OCI-LY7 (cell line): Measurements from ENCODE around the gene KRTAP10-5. TPM values are rescaled to one million over a fixed set of nuclear protein-coding genes. Genes with fewer than 3 reads are reported as not detected.

Experiments used
- BruUV-seq: library from RNA; stranded (reverse); fragments of 400-500 nt; replicated peaks from 2 replicates; lab custom pipeline; 2021; lab: Mats Ljungman, UMichigan
- CTCF ChIA-PET: fragments of 300-600 bp; sonication (Branson Sonifier 250); formaldehyde crosslinking; loops from one replicate; lab custom pipeline; 2022; ENCODE audit warnings: antibody characterized with exemption; ENCODE audit not compliant: unreplicated experiment; lab: Charles Lee
- POLR2A ChIA-PET: fragments of 300-600 bp; sonication (Branson Sonifier 250); formaldehyde crosslinking; loops from one replicate; lab custom pipeline; 2022; ENCODE audit warnings: antibody characterized with exemption; lab: Charles Lee
- DNase-seq: peaks from one replicate; pipeline ENCODE4 v3.0.0-alpha.2; 2015; ENCODE audit warnings: low spot score
- H2AFZ ChIP-seq: fragments of 200-600 bp; sonication (generic), shearing (Covaris generic); 2 replicates; pipeline ENCODE4 v1.6.1; 2014; ENCODE audit warnings: mild to moderate bottlenecking, antibody characterized with exemption, low read length, moderate library complexity
- H3K27ac ChIP-seq: fragments of 200-600 bp; sonication (generic); 2 replicates; pipeline ENCODE4 v1.5.1; 2014; ENCODE audit warnings: mixed run types, low read depth, mild to moderate bottlenecking, moderate library complexity, low read length, inconsistent platforms; ENCODE audit not compliant: poor library complexity, severe bottlenecking
- H3K36me3 ChIP-seq: fragments of 200-600 bp; sonication (generic); 2 replicates; pipeline ENCODE4 v1.6.1; 2014; ENCODE audit warnings: mild to moderate bottlenecking, antibody characterized with exemption, low read length, moderate library complexity, mixed read lengths; ENCODE audit not compliant: insufficient read depth
- H3K4me1 ChIP-seq: fragments of 200-600 bp; sonication (generic); 2 replicates; pipeline ENCODE4 v1.5.1; 2014; ENCODE audit warnings: mild to moderate bottlenecking, low read length; ENCODE audit not compliant: insufficient read depth, poor library complexity, severe bottlenecking
- H3K4me2 ChIP-seq: fragments of 200-600 bp; sonication (generic); 2 replicates; pipeline ENCODE4 v1.6.1; 2014; ENCODE audit warnings: mild to moderate bottlenecking, low read length
- H3K4me3 ChIP-seq: fragments of 200-600 bp; sonication (generic); 2 replicates; pipeline ENCODE4 v1.5.1; 2014; ENCODE audit warnings: mild to moderate bottlenecking, low read depth, low read length; ENCODE audit not compliant: poor library complexity, severe bottlenecking
- H3K79me2 ChIP-seq: fragments of 200-600 bp; sonication (generic); 2 replicates; pipeline ENCODE4 v1.6.1; 2016; ENCODE audit warnings: low read depth, mild to moderate bottlenecking, low read length, moderate library complexity, mixed read lengths; ENCODE audit not compliant: insufficient read depth
- H3K9me2 ChIP-seq: fragments of 200-600 bp; sonication (generic); 2 replicates; pipeline ENCODE4 v1.6.1; 2016; ENCODE audit warnings: mild to moderate bottlenecking, low read length, mixed read lengths; ENCODE audit not compliant: insufficient read depth
- H3K9me3 ChIP-seq: fragments of 200-600 bp; sonication (generic); 2 replicates; pipeline ENCODE4 v1.6.1; 2014; ENCODE audit warnings: mild to moderate bottlenecking, mixed run types, low read length, mixed read lengths
- H4K20me1 ChIP-seq: fragments of 200-600 bp; sonication (generic); 2 replicates; pipeline ENCODE4 v1.6.1; 2014; ENCODE audit warnings: mild to moderate bottlenecking, antibody characterized with exemption, low read length, moderate library complexity, mixed read lengths; ENCODE audit not compliant: insufficient read depth
- CTCF ChIP-seq: fragments of 200-600 bp; sonication (generic); conservative IDR thresholded peaks from 2 replicates; pipeline ENCODE4 v1.5.1; 2014; ENCODE audit warnings: mild to moderate bottlenecking, antibody characterized with exemption, low read length, moderate library complexity, mixed read lengths
- EZH2phosphoT487 ChIP-seq: fragments of 200-600 bp; sonication (generic); IDR thresholded peaks from 2 replicates; pipeline ENCODE4 v1.6.1; 2018; ENCODE audit warnings: low read depth, borderline replicate concordance, mild to moderate bottlenecking, mixed run types, antibody characterized with exemption, low read length, moderate library complexity, mixed read lengths
- intact Hi-C: fragments of 100-400 bp; cut with micrococcal nuclease; formaldehyde crosslinking; loops from one replicate; pipeline ENCODE4 v1.10.0; 2022; ENCODE audit not compliant: unreplicated experiment
- total RNA-seq, 2 experiments: library from RNA; depleted of rRNA in 1 of 2; stranded (reverse); fragments of >200 nt in 1 of 2; shearing (Covaris generic) in 1 of 2; gene quantifications; 2 replicates each; pipeline ENCODE4 v1.2.3, GENCODE V29; 2014 to 2022

Gene KRTAP10-5
- total RNA-seq, 2 experiments from 2014 or later, result not detected

- Histone ChIP-seq H3K27ac (no peak overlapping the region), H3K36me3 (no peaks in the 10 kb centered on the region), H3K79me2 (no peaks in the 10 kb centered on the region), H3K9me3 (peaks cover 11% of the 10 kb centered on the region), H3K4me3 (no peak overlapping the region), H3K4me1 (peaks cover 7% of the 10 kb centered on the region), H3K9me2 (no peaks in the 10 kb centered on the region), H3K4me2 (no peak overlapping the region), H2AFZ (no peak overlapping the region), H4K20me1 (no peaks in the 10 kb centered on the region)
- intact Hi-C loops, result no loop called here
- no peak for TF ChIP-seq CTCF
- TF ChIP-seq EZH2phosphoT487, result no peak
- CTCF ChIA-PET, result no interaction called here
- DNase-seq, result no peak
- no TSS peak for BruUV-seq
- POLR2A ChIA-PET, result no interaction called here
These were observed 30.7 kb downstream of the KRTAP10-5 start for GRCh38 chr21:44549525-44550211.

- H4K20me1 ChIP-seq, result no peaks in the 10 kb centered on the region
- DNase-seq, result no peak
- H3K4me3 ChIP-seq, result no peak overlapping the region
- H3K9me3 ChIP-seq, result peaks cover 11% of the 10 kb centered on the region
- no peaks in the 10 kb centered on the region for H3K79me2 ChIP-seq
- CTCF ChIA-PET, result no interaction called here
- H3K4me1 ChIP-seq, result peaks cover 7% of the 10 kb centered on the region
- POLR2A ChIA-PET, result no interaction called here
- H2AFZ ChIP-seq, result no peak overlapping the region
- BruUV-seq, result no TSS peak
- no peak for TF ChIP-seq EZH2phosphoT487
- TF ChIP-seq CTCF, result no peak
- no peaks in the 10 kb centered on the region for H3K9me2 ChIP-seq
- H3K4me2 ChIP-seq, result no peak overlapping the region
- no peaks in the 10 kb centered on the region for H3K36me3 ChIP-seq
- intact Hi-C loops, result no loop called here
- no peak overlapping the region for H3K27ac ChIP-seq
These were observed 31.5 kb downstream of the KRTAP10-5 start for GRCh38 chr21:44548922-44549321.

GRCh38 chr21:44548381-44548780, 32.0 kb downstream of the KRTAP10-5 start:
- H3K9me3 ChIP-seq, result peaks cover 12% of the 10 kb centered on the region
- intact Hi-C loops, result no loop called here
- no peaks in the 10 kb centered on the region for H3K36me3 ChIP-seq
- CTCF ChIA-PET, result no interaction called here
- no peak overlapping the region for H3K4me3 ChIP-seq
- TF ChIP-seq CTCF (no peak), EZH2phosphoT487 (no peak)
- no peaks in the 10 kb centered on the region for H3K9me2 ChIP-seq
- no peak for DNase-seq
- no peak overlapping the region for H3K4me2 ChIP-seq
- BruUV-seq, result no TSS peak
- no peaks in the 10 kb centered on the region for H4K20me1 ChIP-seq
- no peaks in the 10 kb centered on the region for H3K79me2 ChIP-seq
- POLR2A ChIA-PET, result no interaction called here
- no peak overlapping the region for H3K27ac ChIP-seq
- H3K4me1 ChIP-seq, result peaks cover 7% of the 10 kb centered on the region
- no peak overlapping the region for H2AFZ ChIP-seq
